Mesendoderm (in vitro differentiated cells): ENCODE data around the gene GRAMD4.

Source experiments
- DNase-seq: peaks from one replicate; pipeline ENCODE4 v3.0.0; 2013
- H2AK5ac ChIP-seq: 2 replicates; pipeline ENCODE4 v1.6.1; 2013; ENCODE audit warnings: low read length, inconsistent platforms
- H2BK120ac ChIP-seq: 2 replicates; pipeline ENCODE4 v1.6.1; 2013; ENCODE audit warnings: low read depth, mild to moderate bottlenecking, low read length, moderate library complexity, mixed read lengths
- H2BK15ac ChIP-seq: replicated peaks from 2 replicates; pipeline ENCODE4 v1.6.1; 2013; ENCODE audit warnings: low read depth, mild to moderate bottlenecking, moderate library complexity
- H2BK5ac ChIP-seq: 2 replicates; pipeline ENCODE4 v1.6.1; 2013; ENCODE audit warnings: low read length, inconsistent platforms
- H3K18ac ChIP-seq: 2 replicates; pipeline ENCODE4 v1.6.1; 2013; ENCODE audit warnings: mild to moderate bottlenecking, low read length, mixed read lengths
- H3K23ac ChIP-seq: one replicate; pipeline ENCODE4 v1.6.1; 2013; ENCODE audit warnings: low read length
- H3K27ac ChIP-seq: 2 replicates; pipeline ENCODE4 v1.5.1; 2013; ENCODE audit warnings: low read depth, mild to moderate bottlenecking, inconsistent platforms, low read length, moderate library complexity
- H3K27me3 ChIP-seq: 2 replicates; pipeline ENCODE4 v1.6.1; 2013; ENCODE audit warnings: low read length, control low read depth, mild to moderate bottlenecking, inconsistent platforms; ENCODE audit not compliant: insufficient read depth, poor library complexity
- H3K36me3 ChIP-seq: 2 replicates; pipeline ENCODE4 v1.6.1; 2013; ENCODE audit warnings: low read length, inconsistent platforms; ENCODE audit not compliant: control insufficient read depth, insufficient read depth
- H3K4ac ChIP-seq: one replicate; pipeline ENCODE4 v1.6.1; 2013; ENCODE audit warnings: low read depth, mild to moderate bottlenecking, low read length, moderate library complexity
- H3K4me1 ChIP-seq: 2 replicates; pipeline ENCODE4 v1.6.1; 2013; ENCODE audit warnings: low read depth, low read length, inconsistent platforms; ENCODE audit not compliant: control insufficient read depth
- H3K4me2 ChIP-seq: 2 replicates; pipeline ENCODE4 v1.6.1; 2013; ENCODE audit warnings: low read length
- H3K4me3 ChIP-seq: 2 replicates; pipeline ENCODE4 v1.5.1; 2013; ENCODE audit warnings: mild to moderate bottlenecking, low read length
- H3K56ac ChIP-seq: one replicate; pipeline ENCODE4 v1.6.1; 2013; ENCODE audit warnings: low read length
- H3K79me1 ChIP-seq: 2 replicates; pipeline ENCODE4 v1.6.1; 2013; ENCODE audit warnings: low read length, inconsistent platforms
- H3K79me2 ChIP-seq: 2 replicates; pipeline ENCODE4 v1.6.1; 2013; ENCODE audit warnings: mild to moderate bottlenecking, low read length; ENCODE audit not compliant: control insufficient read depth, insufficient read depth
- H3K9ac ChIP-seq: 2 replicates; pipeline ENCODE4 v1.6.1; 2013; ENCODE audit warnings: low read length, inconsistent platforms
- H4K5ac ChIP-seq: one replicate; pipeline ENCODE4 v1.6.1; 2013; ENCODE audit warnings: low read length
- H4K8ac ChIP-seq: one replicate; pipeline ENCODE4 v1.6.1; 2013; ENCODE audit warnings: low read depth, mild to moderate bottlenecking, control low read depth, low read length, moderate library complexity
- WGBS: extraction: QIAGEN DNeasy Blood & Tissue Kit; methylation state at CpG from one replicate; pipeline ENCODE4 v1.1.7; 2013; ENCODE audit warnings: low lambda C conversion rate, missing lambda C conversion rate; ENCODE audit not compliant: insufficient coverage; ENCODE audit errors: extremely low coverage; 5-methylcytosine and 5-hydroxymethylcytosine counted together

The GRAMD4 gene

DNA sequence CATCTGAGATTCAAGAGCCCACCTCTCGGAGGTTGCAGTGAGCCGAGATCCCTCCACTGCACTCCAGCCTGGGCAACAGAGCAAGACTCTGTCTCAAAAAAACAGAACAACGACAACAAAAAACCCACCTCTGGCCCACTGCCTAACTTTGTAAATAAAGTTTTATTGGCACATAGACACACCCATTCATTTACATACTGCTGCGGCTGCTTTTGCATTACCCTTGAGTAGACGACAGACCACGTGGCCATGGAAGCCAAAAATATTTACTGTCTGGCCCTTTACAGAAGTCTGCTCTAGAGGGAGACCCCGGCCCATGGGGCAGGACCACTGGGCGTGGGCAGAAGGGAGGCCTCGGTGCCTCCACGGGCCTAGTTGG is 47.0 kb downstream of the GRAMD4 start:
- Histone ChIP-seq H2BK15ac (no peak overlapping the region), H3K27ac (no peak overlapping the region), H3K4me2 (no peak overlapping the region), H3K79me2 (no peaks in the 10 kb centered on the region), H3K56ac (no peak overlapping the region), H3K27me3 (no peaks in the 10 kb centered on the region), H4K5ac (no peak overlapping the region), H2BK120ac (no peak overlapping the region), H2AK5ac (no peak overlapping the region), H3K4ac (no peak overlapping the region), H3K4me3 (no peak overlapping the region), H3K9ac (no peak overlapping the region), H3K4me1 (no peaks in the 10 kb centered on the region), H3K36me3 (peaks cover 2% of the 10 kb centered on the region), H3K23ac (no peak overlapping the region), H2BK5ac (no peak overlapping the region), H3K79me1 (no peaks in the 10 kb centered on the region), H3K18ac (no peak overlapping the region), H4K8ac (no peak overlapping the region)
- no CpG with 5 or more reads among the region's 10 CpGs for WGBS
- no peak for DNase-seq

DNA sequence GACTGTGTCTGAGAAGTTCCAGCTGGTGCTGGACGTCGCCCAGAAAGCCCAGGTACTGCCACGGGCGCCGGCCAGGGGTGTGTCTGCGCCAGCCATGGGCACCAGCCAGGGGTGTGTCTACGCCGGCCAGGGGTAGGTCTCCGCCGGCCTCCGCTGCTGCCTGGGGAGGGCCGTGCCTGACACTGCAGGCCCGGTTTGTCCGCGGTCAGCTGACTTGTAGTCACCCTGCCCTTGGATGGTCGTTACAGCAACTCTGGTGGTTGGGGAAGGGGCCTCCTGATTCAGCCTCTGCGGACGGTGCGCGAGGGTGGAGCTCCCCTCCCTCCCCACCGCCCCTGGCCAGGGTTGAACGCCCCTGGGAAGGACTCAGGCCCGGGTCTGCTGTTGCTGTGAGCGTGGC is 47.9 kb downstream of the GRAMD4 start:
- Histone ChIP-seq H3K4me2 (no peak overlapping the region), H3K4me1 (no peaks in the 10 kb centered on the region), H2AK5ac (no peak overlapping the region), H3K79me2 (no peaks in the 10 kb centered on the region), H2BK15ac (no peak overlapping the region), H3K4me3 (no peak overlapping the region), H3K9ac (no peak overlapping the region), H4K5ac (no peak overlapping the region), H3K36me3 (peaks cover 2% of the 10 kb centered on the region), H3K79me1 (no peaks in the 10 kb centered on the region), H3K23ac (no peak overlapping the region), H2BK5ac (no peak overlapping the region), H3K4ac (no peak overlapping the region), H3K27ac (no peak overlapping the region), H3K18ac (no peak overlapping the region), H3K27me3 (no peaks in the 10 kb centered on the region), H3K56ac (no peak overlapping the region), H2BK120ac (no peak overlapping the region), H4K8ac (no peak overlapping the region)
- no peak for DNase-seq
- no CpG with 5 or more reads among the region's 24 CpGs for WGBS

DNA sequence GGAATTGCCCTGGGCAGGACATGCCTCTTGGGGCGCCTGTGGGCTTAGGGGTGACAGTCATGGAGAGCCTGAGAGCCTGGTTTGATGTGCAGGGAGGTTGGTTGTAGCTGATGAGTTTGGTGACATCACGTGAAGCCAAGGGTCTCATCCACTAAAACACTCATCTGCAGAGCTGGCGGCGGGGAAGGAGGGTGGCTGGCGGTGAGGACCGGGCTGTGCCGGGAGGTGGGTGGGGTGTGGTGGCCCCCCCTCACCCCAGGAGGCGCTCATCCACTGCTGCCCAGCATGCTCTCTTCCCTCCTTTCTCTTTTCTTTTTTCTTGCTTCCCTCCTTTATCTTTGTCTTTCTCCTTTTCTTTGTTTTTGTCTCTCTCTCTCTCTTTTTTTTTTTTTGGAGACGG is 49.0 kb downstream of the GRAMD4 start:
- no peaks in the 10 kb centered on the region for H3K27me3 ChIP-seq

DNA sequence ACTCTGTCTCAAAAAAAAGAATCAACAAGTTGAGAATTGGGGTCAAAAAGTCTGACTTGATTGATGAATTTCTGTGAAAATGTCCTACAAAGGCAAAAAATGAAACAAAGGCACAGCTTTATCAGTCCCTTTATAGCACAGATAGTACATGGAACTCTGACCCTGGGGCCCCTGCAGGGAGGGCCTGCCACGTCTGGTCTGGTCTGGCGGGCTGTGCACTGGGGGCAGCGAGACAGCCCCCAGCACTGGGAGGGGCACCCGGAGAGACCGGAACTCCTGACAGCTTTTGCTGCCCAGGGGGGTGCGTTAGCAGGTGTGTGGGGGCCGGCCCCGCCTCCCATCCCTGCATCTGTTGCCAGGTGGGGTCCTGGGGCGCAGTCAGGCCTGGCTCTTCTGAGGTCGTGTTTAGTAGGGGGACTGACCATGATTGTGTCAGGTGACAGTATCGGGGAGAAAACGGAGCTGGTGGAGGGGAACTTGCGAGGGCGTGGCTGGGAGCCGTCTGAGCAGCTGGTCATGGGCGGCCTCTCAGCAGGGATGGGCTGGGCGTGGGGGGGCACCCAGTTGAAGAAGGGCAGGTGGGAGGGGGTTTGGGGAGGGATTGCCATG is 51.7 kb downstream of the GRAMD4 start:
- H3K27ac ChIP-seq: no peak overlapping the region
- H4K5ac ChIP-seq: no peak overlapping the region
- no peak overlapping the region for H3K23ac ChIP-seq
- no peak overlapping the region for H3K18ac ChIP-seq
- no peak overlapping the region for H3K4me3 ChIP-seq
- no peak overlapping the region for H3K56ac ChIP-seq
- H3K79me1 ChIP-seq: no peaks in the 10 kb centered on the region
- no CpG with 5 or more reads among the region's 17 CpGs for WGBS
- no peaks in the 10 kb centered on the region for H3K79me2 ChIP-seq
- peaks cover 2% of the 10 kb centered on the region for H3K36me3 ChIP-seq
- H3K4ac ChIP-seq: no peak overlapping the region
- no peak overlapping the region for H2BK120ac ChIP-seq
- H2BK15ac ChIP-seq: no peak overlapping the region
- H2AK5ac ChIP-seq: no peak overlapping the region
- no peak overlapping the region for H2BK5ac ChIP-seq
- H3K4me1 ChIP-seq: no peaks in the 10 kb centered on the region
- H3K9ac ChIP-seq: no peak overlapping the region
- DNase-seq: no peak
- no peak overlapping the region for H3K4me2 ChIP-seq
- no peak overlapping the region for H4K8ac ChIP-seq
- no peaks in the 10 kb centered on the region for H3K27me3 ChIP-seq

More for the DNA sequence above, 49.0 kb downstream of the GRAMD4 start:
- no CpG with 5 or more reads among the region's 9 CpGs for WGBS
- no peak overlapping the region for H3K4me2 ChIP-seq
- DNase-seq: no peak
- H3K56ac ChIP-seq: no peak overlapping the region
- no peak overlapping the region for H3K4ac ChIP-seq
- no peaks in the 10 kb centered on the region for H3K79me2 ChIP-seq
- H2AK5ac ChIP-seq: no peak overlapping the region
- H3K9ac ChIP-seq: no peak overlapping the region
- H3K27ac ChIP-seq: no peak overlapping the region
- no peaks in the 10 kb centered on the region for H3K79me1 ChIP-seq
- no peak overlapping the region for H2BK5ac ChIP-seq
- H4K8ac ChIP-seq: no peak overlapping the region
- no peak overlapping the region for H3K23ac ChIP-seq
- no peaks in the 10 kb centered on the region for H3K4me1 ChIP-seq
- peaks cover 2% of the 10 kb centered on the region for H3K36me3 ChIP-seq
- no peak overlapping the region for H2BK15ac ChIP-seq
- H2BK120ac ChIP-seq: no peak overlapping the region
- no peak overlapping the region for H4K5ac ChIP-seq
- H3K4me3 ChIP-seq: no peak overlapping the region
- H3K18ac ChIP-seq: no peak overlapping the region

DNA sequence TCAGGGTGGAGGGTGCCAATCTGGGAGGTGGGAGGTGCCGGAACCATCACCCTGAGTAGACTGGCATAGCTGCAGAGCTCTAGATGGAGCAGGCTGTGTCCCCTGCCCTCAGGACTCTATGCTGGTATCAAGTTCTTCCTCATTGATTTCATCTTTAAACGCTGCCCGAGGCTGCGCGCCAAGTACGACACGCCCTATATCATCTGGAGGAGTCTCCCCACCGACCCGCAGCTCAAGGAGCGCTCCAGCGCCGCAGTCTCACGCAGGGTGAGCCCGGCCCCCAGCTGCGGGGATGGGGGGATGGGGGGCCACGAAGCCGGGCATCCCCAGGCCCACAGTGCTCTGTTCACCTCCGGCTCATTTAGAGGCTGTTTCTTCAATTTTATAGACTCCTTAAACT is 52.5 kb downstream of the GRAMD4 start:
- Histone ChIP-seq H3K23ac (no peak overlapping the region), H3K4me2 (no peak overlapping the region), H3K4ac (no peak overlapping the region), H3K56ac (no peak overlapping the region), H2AK5ac (no peak overlapping the region), H3K79me1 (no peaks in the 10 kb centered on the region), H3K36me3 (peaks cover 2% of the 10 kb centered on the region), H3K27ac (no peak overlapping the region), H4K8ac (no peak overlapping the region), H2BK120ac (no peak overlapping the region), H3K79me2 (no peaks in the 10 kb centered on the region), H3K27me3 (no peaks in the 10 kb centered on the region), H3K4me1 (no peaks in the 10 kb centered on the region), H2BK5ac (no peak overlapping the region), H2BK15ac (no peak overlapping the region), H3K18ac (no peak overlapping the region), H4K5ac (no peak overlapping the region), H3K9ac (no peak overlapping the region), H3K4me3 (no peak overlapping the region)
- DNase-seq: no peak
- no CpG with 5 or more reads among the region's 18 CpGs for WGBS

DNA sequence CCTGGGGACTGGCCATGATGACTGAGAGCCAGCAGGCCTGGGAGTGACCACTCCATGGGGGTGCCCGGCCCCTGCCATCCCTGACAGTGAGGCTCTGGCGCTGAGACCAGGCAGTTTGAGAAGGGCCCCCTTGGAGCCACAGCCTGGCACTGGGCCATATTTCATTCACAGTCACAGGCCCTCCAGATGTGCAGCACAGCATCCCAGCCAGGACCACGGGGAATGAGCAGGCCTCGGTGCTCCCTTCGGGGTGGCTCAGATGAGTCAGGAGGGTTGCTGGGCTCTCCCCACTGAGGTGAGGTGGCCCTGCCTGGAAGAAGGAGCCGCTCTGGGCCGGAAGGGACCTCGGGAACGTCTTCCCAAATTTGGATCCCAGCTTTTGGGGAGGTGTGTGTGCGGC is 53.0 kb downstream of the GRAMD4 start:
- no peak for DNase-seq

More for the DNA sequence above, 53.0 kb downstream of the GRAMD4 start:
- Histone ChIP-seq H3K79me1 (no peaks in the 10 kb centered on the region), H4K8ac (no peak overlapping the region), H2BK120ac (no peak overlapping the region), H3K23ac (no peak overlapping the region), H3K36me3 (peaks cover 2% of the 10 kb centered on the region), H3K56ac (no peak overlapping the region), H3K4ac (no peak overlapping the region), H3K79me2 (no peaks in the 10 kb centered on the region), H3K4me3 (no peak overlapping the region), H3K27ac (no peak overlapping the region), H3K4me1 (no peaks in the 10 kb centered on the region), H3K9ac (no peak overlapping the region), H2AK5ac (no peak overlapping the region), H3K27me3 (no peaks in the 10 kb centered on the region), H3K4me2 (no peak overlapping the region), H3K18ac (no peak overlapping the region), H2BK15ac (no peak overlapping the region), H4K5ac (no peak overlapping the region), H2BK5ac (no peak overlapping the region)
- no CpG with 5 or more reads among the region's 10 CpGs for WGBS
